HepG2 (cell line): Measurements from ENCODE around the gene HS3ST5. TPM values are rescaled to one million over a fixed set of nuclear protein-coding genes. Genes with fewer than 3 reads are reported as not detected.
A peak's percentile ranks its signal among the peaks of the same experiment; 100 is the strongest.

Experiments
- CC2D1A ChIP-seq: sonication (generic); formaldehyde crosslinking; IDR thresholded peaks from 2 replicates; pipeline ENCODE4 v1.8.1; 2023; ENCODE audit warnings: mild to moderate bottlenecking, missing genetic modification reagents
- CHD2 ChIP-seq: IDR thresholded peaks from 2 replicates; pipeline ENCODE4 v1.6.1; 2011; ENCODE audit warnings: low read depth, low read length, improper control_type of control experiment
- FOSL2 ChIP-seq: sonication (generic); formaldehyde crosslinking; IDR thresholded peaks from 2 replicates; pipeline ENCODE4 v1.4.0; 2020; ENCODE audit warnings: missing genetic modification reagents
- GATAD1 ChIP-seq: IDR thresholded peaks from 2 replicates; pipeline ENCODE4 v1.6.1; 2016; ENCODE audit warnings: missing genetic modification reagents, missing compliant biosample characterization
- GMEB2 ChIP-seq: IDR thresholded peaks from 2 replicates; pipeline ENCODE4 v1.6.1; 2016; ENCODE audit warnings: missing biosample characterization, missing genetic modification reagents, low read depth
- PCBP2 ChIP-seq: fragments of 200-400 bp; formaldehyde crosslinking; optimal IDR thresholded peaks from 2 replicates; pipeline ENCODE3; 2018; ENCODE audit warnings: low read length, low read depth; ENCODE audit not compliant: poor library complexity, severe bottlenecking
- RERE ChIP-seq: IDR thresholded peaks from 2 replicates; pipeline ENCODE4 v1.6.1; 2016; ENCODE audit warnings: low read depth, missing genetic modification reagents, missing compliant biosample characterization
- THAP11 ChIP-seq: IDR thresholded peaks from 2 replicates; pipeline ENCODE4 v1.6.1; 2016; ENCODE audit warnings: missing biosample characterization, missing genetic modification reagents
- ZBTB43 ChIP-seq: sonication (generic); formaldehyde crosslinking; conservative IDR thresholded peaks from 2 replicates; pipeline ENCODE4 v1.4.0; 2020; ENCODE audit warnings: missing genetic modification reagents
- ZFP82 ChIP-seq: sonication (generic); formaldehyde crosslinking; IDR thresholded peaks from 2 replicates; pipeline ENCODE4 v1.5.1; 2020; ENCODE audit warnings: mild to moderate bottlenecking, missing genetic modification reagents, borderline replicate concordance
- ZHX1 ChIP-seq: sonication (generic); formaldehyde crosslinking; IDR thresholded peaks from 2 replicates; pipeline ENCODE4 v1.8.1; 2022; ENCODE audit warnings: low read depth, mild to moderate bottlenecking, missing genetic modification reagents
- ZNF264 ChIP-seq: sonication (generic); formaldehyde crosslinking; IDR thresholded peaks from 2 replicates; pipeline ENCODE4 v1.4.0; 2020; ENCODE audit warnings: missing genetic modification reagents
- ZNF557 ChIP-seq: sonication (generic); formaldehyde crosslinking; IDR thresholded peaks from 2 replicates; pipeline ENCODE4 v1.4.0; 2020; ENCODE audit warnings: missing genetic modification reagents
- ZNF576 ChIP-seq: sonication (generic); formaldehyde crosslinking; IDR thresholded peaks from 2 replicates; pipeline ENCODE4 v1.4.0; 2020; ENCODE audit warnings: mild to moderate bottlenecking, missing genetic modification reagents
- ZNF674 ChIP-seq: sonication (generic); formaldehyde crosslinking; IDR thresholded peaks from 2 replicates; pipeline ENCODE4 v1.5.0; 2020; ENCODE audit warnings: low read depth, mild to moderate bottlenecking, missing genetic modification reagents
- ZNF737 ChIP-seq: sonication (generic); formaldehyde crosslinking; IDR thresholded peaks from 2 replicates; pipeline ENCODE4 v1.5.0; 2020; ENCODE audit warnings: missing genetic modification reagents, mild to moderate bottlenecking, borderline replicate concordance
- polyA plus RNA-seq, 8 experiments: library from polyadenylated mRNA; depleted of rRNA in 3 of 8; stranded (reverse) in 7 of 8; unstranded in 1 of 8; fragments of >200 nt; fragmentation: Illumina TruSeq in 4 of 8; extraction: Trizol in 4 of 8; gene quantifications; 2 replicates each; pipeline versions ENCODE4 v1.2.1 to v1.2.3, GENCODE V29; 2011 to 2016; ENCODE audit warnings: low read depth in 4 of 8, missing spikeins in 1 of 8, mixed read lengths in 1 of 8; ENCODE audit not compliant: insufficient read depth in 1 of 8
- total RNA-seq, 5 experiments: library from RNA; depleted of rRNA; stranded (reverse); fragments of >200 nt; fragmentation: Illumina TruSeq; extraction: Trizol; gene quantifications; 2 replicates each; pipeline ENCODE4 v1.2.3, GENCODE V29; 2016; ENCODE audit warnings: low read depth in 1 of 5

Gene HS3ST5
- total and polyA plus RNA-seq, 2 of the 13 experiments (the other 11 are each of a cell fraction or from before 2014, with no cell fraction given), result 1.1 to 1.6 TPM

- TF ChIP-seq CC2D1A, result no peak
- TF ChIP-seq ZHX1 (CRISPR knock-in tag), result no peak
- no peak for TF ChIP-seq ZNF737 (CRISPR knock-in tag)
- no peak for TF ChIP-seq ZBTB43
- TF ChIP-seq RERE, result peak; percentile 69
- TF ChIP-seq ZNF576, result no peak
- no peak; the same call in 1 of the 2 replicates for TF ChIP-seq THAP11 (CRISPR knock-in tag)
- TF ChIP-seq ZNF264 (CRISPR knock-in tag), result no peak; the same call in 1 of the 2 replicates
- no peak for TF ChIP-seq GMEB2 (CRISPR knock-in tag)
- TF ChIP-seq CHD2, result no peak
- no peak for TF ChIP-seq PCBP2
- TF ChIP-seq ZNF557 (CRISPR knock-in tag), result no peak
- peak; percentile 55; the same call in 1 of the 2 replicates for TF ChIP-seq FOSL2 (CRISPR knock-in tag)
- TF ChIP-seq GATAD1 (CRISPR knock-in tag), result no peak
- TF ChIP-seq ZNF674 (CRISPR knock-in tag), result no peak
- no peak for TF ChIP-seq ZFP82 (CRISPR knock-in tag)
Observed at GRCh38 chr6:114301596-114302219, 41.1 kb downstream of the HS3ST5 start (continued).
